IPS DF 4.7 (cell line): ENCODE data around the gene USP26.
"Not testable (repeated sequence)": the region's sequence is repeated elsewhere in the genome, so short reads cannot be mapped to it uniquely, and the experiment has no call there.

Source experiments
- DNase-seq: peaks from one replicate; pipeline ENCODE4 v3.0.0-alpha.2; 2013; ENCODE audit warnings: low spot score; ENCODE audit errors: extremely low read depth

The USP26 gene

GRCh38 chrX:133042260-133042659, 54.6 kb downstream of the USP26 start:
- no peak for DNase-seq

- DNase-seq = no peak
These were observed 63.9 kb downstream of the USP26 start for GRCh38 chrX:133033010-133033409.

- no peak for DNase-seq
These were observed 78.7 kb downstream of the USP26 start for GRCh38 chrX:133018229-133018628.

- no peak for DNase-seq
These were observed 89.5 kb downstream of the USP26 start for GRCh38 chrX:133007458-133007857.

- DNase-seq = no peak
These were observed 91.3 kb downstream of the USP26 start for GRCh38 chrX:133005616-133006015.

GRCh38 chrX:133005042-133005441, 91.9 kb downstream of the USP26 start:
- no peak for DNase-seq

GRCh38 chrX:132999209-132999608, 97.7 kb downstream of the USP26 start:
- DNase-seq = no peak

- no peak for DNase-seq
These were observed 106.1 kb downstream of the USP26 start for GRCh38 chrX:132990835-132991234.

- DNase-seq = no peak
These were observed 110.4 kb downstream of the USP26 start for GRCh38 chrX:132986556-132986955.

- no peak for DNase-seq
These were observed 112.8 kb downstream of the USP26 start for GRCh38 chrX:132984058-132984650.

- DNase-seq = no peak
These were observed 113.4 kb downstream of the USP26 start for GRCh38 chrX:132983496-132983895.

- not testable (repeated sequence) for DNase-seq
These were observed 116.9 kb downstream of the USP26 start for GRCh38 chrX:132980035-132980434.
